ENCODE data around the gene AKT1S1. TPM values are rescaled to one million over a fixed set of nuclear protein-coding genes. Genes with fewer than 3 reads are reported as not detected.

Gene AKT1S1
- total RNA-seq, 4 donors from 2014 or later, result 2.6 to 26.7 (median 5.9) TPM

DNA sequence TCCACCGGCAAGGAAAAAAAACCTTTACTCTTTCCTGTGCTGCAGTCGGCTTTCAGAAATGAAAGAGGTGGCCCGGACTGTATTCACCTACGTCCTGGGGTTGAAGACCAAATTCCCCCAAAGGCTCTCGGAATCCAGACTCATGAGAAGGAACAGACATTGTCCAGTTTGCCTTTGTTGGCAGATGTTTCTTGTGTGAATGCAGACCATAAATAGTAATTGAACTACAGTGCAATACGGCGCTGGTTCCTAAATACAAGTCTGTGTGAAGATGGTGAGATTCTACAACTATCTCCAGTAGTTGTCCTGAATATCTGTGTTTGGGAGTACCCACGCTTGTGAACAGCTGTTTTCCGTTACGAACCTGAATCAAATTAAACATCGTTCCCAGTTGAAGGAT, 37.4 kb downstream of the AKT1S1 start:
- H3K27me3 ChIP-seq, result no peaks in the 10 kb centered on the region
- DNase-seq, result no peak
- H3K4me3 ChIP-seq, result no peak overlapping the region
- H3K4me1 ChIP-seq, result no peaks in the 10 kb centered on the region
- intact Hi-C loops (cut with DNase I; ENCODE audit: low total_unique reads), result no loop called here
- H3K27ac ChIP-seq, result no peak overlapping the region
- no peaks in the 10 kb centered on the region for H3K36me3 ChIP-seq
- H3K9me3 ChIP-seq, result no peaks in the 10 kb centered on the region
- TF ChIP-seq POLR2A (IDR thresholded peaks at IDR 0.05), result no peak
- no peak for TF ChIP-seq CTCF (IDR thresholded peaks at IDR 0.05)

- TF ChIP-seq POLR2A (IDR thresholded peaks at IDR 0.05) (no peak), CTCF (IDR thresholded peaks at IDR 0.05) (no peak)
- no peaks in the 10 kb centered on the region for H3K27me3 ChIP-seq
- no peak for DNase-seq
- intact Hi-C loops (cut with DNase I; ENCODE audit: low total_unique reads), result no loop called here
- no peak overlapping the region for H3K4me3 ChIP-seq
- H3K27ac ChIP-seq, result no peak overlapping the region
- no peaks in the 10 kb centered on the region for H3K36me3 ChIP-seq
- H3K4me1 ChIP-seq, result no peaks in the 10 kb centered on the region
- no peaks in the 10 kb centered on the region for H3K9me3 ChIP-seq
Measured at GRCh38 chr19:49838885-49839588, 38.1 kb downstream of the AKT1S1 start.

DNA sequence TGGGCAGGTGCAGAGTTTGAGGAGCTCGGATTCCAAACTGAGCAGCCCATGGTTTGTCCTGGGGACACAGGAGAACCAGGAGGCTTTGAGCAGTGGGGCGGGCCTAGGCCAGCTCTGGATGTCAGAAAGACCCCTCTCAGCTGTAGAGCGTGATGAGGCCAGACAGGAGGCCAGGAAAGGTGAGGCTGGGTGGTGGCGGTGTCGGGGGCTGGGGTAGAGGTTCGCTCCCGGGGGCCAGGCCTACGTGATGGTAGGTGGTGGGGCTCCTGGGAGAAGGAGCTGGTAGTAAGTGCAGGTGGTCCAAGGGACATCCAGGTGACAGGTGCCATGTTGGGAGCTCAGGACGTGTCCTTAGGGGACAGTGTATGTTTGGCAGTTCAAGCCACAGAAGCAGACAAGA, 39.7 kb downstream of the AKT1S1 start:
- no peaks in the 10 kb centered on the region for H3K9me3 ChIP-seq
- H3K27me3 ChIP-seq, result no peaks in the 10 kb centered on the region
- DNase-seq, result no peak
- no peaks in the 10 kb centered on the region for H3K36me3 ChIP-seq
- no peak overlapping the region for H3K27ac ChIP-seq
- no peaks in the 10 kb centered on the region for H3K4me1 ChIP-seq
- no peak overlapping the region for H3K4me3 ChIP-seq
- intact Hi-C loops (cut with DNase I; ENCODE audit: low total_unique reads), result no loop called here
- TF ChIP-seq CTCF (IDR thresholded peaks at IDR 0.05) (no peak), POLR2A (IDR thresholded peaks at IDR 0.05) (no peak)

DNA sequence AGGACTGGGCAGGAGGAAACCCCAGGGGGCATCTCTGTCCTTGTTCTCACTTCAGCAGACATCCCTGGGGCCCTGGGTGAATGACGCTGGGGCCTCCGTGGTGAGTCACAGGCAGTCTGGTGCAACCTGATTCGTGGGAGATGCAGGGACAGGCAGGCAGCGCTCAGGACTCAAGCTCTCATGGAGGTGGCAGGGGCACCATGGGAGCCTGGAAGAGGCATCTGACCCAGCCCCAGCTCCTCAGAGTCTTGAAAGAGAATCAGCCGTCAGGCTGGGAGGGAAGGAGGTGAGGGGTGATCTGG, 40.2 kb downstream of the AKT1S1 start:
- H3K27ac ChIP-seq, result no peak overlapping the region
- TF ChIP-seq CTCF (IDR thresholded peaks at IDR 0.05) (no peak), POLR2A (IDR thresholded peaks at IDR 0.05) (no peak)
- intact Hi-C loops (cut with DNase I; ENCODE audit: low total_unique reads), result no loop called here
- H3K36me3 ChIP-seq, result no peaks in the 10 kb centered on the region
- H3K27me3 ChIP-seq, result no peaks in the 10 kb centered on the region
- no peaks in the 10 kb centered on the region for H3K4me1 ChIP-seq
- no peak overlapping the region for H3K4me3 ChIP-seq
- no peaks in the 10 kb centered on the region for H3K9me3 ChIP-seq
- DNase-seq, result no peak

DNA sequence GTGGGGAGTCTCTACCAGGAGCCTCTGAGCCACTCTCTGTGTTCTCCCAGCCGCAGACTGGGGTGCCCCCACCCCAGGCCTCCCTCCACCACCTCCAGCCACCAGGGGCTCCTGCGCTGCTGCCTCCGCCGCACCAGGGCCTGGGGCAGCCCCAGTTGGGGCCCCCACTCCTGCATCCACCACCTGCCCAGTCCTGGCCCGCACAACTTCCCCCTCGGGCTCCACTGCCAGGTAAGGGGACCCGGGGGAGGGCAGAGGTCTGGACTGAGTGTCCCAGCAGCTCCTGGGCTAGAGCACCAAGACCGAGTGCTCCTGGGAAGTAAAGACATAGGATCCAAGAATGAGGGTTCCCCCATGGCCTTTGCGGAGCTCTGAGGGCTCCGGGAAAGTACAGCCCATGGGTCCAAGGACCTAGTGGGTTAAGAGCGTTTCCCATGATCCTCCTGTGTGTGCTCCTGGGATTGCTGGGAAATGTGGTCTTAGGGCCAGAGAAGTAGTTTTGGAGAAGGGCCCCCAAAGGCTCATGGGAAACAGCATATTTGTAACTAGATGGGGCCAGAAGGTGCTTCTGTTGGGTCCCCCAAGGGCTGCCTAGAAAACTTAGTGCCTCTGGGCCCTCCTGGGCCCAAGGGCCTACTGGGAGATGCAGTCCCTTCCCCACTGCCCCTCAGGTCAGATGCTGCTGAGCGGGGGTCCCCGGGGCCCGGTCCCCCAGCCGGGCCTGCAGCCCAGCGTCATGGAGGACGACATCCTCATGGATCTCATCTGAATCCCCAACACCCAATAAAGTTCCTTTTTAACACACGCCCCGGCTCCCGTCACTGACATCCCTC, 40.8 kb downstream of the AKT1S1 start:
- no peak overlapping the region for H3K27ac ChIP-seq
- no peaks in the 10 kb centered on the region for H3K9me3 ChIP-seq
- no peaks in the 10 kb centered on the region for H3K36me3 ChIP-seq
- TF ChIP-seq POLR2A (IDR thresholded peaks at IDR 0.05), result no peak
- TF ChIP-seq CTCF (IDR thresholded peaks at IDR 0.05), result no peak
- no peaks in the 10 kb centered on the region for H3K27me3 ChIP-seq
- no peaks in the 10 kb centered on the region for H3K4me1 ChIP-seq
- no peak overlapping the region for H3K4me3 ChIP-seq
- intact Hi-C loops (cut with DNase I; ENCODE audit: low total_unique reads), result no loop called here
- no peak for DNase-seq
